ENCODE results near the gene ABCF2. TPM values are rescaled to one million over a fixed set of nuclear protein-coding genes. Genes with fewer than 3 reads are reported as not detected.

Gene ABCF2
- polyA plus RNA-seq, 1 donor (not counting 4 experiments of a cell fraction or from before 2014, with no cell fraction given) = 33.3 TPM

DNA sequence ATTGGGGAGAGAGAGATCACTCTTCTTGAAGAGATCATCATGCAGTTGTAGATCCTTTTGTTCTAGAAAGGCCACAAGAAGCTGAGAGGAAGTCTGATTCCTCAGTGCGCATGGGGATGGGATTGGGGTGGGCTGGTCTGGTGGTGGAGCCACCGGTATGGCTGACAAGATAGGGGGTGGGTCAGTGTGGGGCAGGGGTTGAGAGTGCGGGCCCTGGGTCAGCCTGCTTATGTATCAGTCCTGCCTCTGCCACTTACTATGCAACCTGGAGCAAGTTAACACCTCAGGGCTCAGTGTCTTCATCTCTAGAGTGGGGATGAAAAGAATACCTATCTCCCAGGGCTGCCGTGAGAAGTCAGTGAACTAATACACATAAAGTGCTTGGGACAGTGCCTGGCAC, 13.5 kb upstream of the ABCF2 start:
- FAIRE-seq = no peak
- Histone ChIP-seq H3K27ac (ENCODE audit: control insufficient read depth, insufficient read depth, low read length) (no peak overlapping the region), H3K36me3 (ENCODE audit: control insufficient read depth in 2 of 2, extremely low read depth in 1 of 2, insufficient read depth in 2 of 2, low read length in 2 of 2) (peaks cover 12 to 25% of the 10 kb centered on the region in 2 experiments)

DNA sequence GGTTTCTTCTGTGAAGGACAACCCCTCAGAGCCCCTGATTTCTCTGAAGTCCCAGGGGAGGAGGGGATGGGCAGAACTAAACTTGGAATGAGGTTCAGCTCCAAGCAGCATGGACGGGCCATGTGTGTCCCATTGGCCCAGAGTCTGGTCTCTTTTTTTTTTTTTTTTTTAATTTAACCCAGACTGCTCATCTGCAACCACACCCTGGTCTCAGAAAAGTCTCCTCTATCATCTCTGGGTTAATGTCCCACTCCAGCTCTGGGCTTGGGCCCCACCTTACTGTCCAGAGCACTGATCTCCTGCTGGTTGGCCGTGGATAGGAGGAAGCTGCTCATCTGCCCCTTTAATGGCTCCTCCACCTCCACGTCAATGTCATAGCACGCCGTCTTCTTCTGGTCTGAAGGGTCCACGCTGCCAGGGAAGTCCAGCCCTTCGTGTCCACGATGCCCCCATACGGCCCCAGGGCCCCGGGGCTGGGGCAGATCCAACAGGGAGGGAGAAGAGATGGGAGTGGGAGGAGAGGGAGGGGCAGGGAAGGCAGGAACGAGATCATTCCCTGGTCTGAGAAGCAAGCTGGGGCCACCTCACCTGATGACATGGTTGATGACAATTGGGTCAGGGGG, 12.9 kb upstream of the ABCF2 start:
- TF ChIP-seq, protein P1, sequence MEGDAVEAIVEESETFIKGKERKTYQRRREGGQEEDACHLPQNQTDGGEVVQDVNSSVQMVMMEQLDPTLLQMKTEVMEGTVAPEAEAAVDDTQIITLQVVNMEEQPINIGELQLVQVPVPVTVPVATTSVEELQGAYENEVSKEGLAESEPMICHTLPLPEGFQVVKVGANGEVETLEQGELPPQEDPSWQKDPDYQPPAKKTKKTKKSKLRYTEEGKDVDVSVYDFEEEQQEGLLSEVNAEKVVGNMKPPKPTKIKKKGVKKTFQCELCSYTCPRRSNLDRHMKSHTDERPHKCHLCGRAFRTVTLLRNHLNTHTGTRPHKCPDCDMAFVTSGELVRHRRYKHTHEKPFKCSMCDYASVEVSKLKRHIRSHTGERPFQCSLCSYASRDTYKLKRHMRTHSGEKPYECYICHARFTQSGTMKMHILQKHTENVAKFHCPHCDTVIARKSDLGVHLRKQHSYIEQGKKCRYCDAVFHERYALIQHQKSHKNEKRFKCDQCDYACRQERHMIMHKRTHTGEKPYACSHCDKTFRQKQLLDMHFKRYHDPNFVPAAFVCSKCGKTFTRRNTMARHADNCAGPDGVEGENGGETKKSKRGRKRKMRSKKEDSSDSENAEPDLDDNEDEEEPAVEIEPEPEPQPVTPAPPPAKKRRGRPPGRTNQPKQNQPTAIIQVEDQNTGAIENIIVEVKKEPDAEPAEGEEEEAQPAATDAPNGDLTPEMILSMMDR (optimal IDR thresholded peaks at IDR 0.05 in 1 of 3, IDR thresholded peaks at IDR 0.05 in 1 of 3, conservative IDR thresholded peaks at IDR 0.05 in 1 of 3; ENCODE audit: extremely low read depth in 1 of 3, insufficient read depth in 2 of 3, low read length in 3 of 3) = no peak
- TF ChIP-seq EZH2 (IDR thresholded peaks at IDR 0.05; ENCODE audit: low read length) = no peak
- Histone ChIP-seq H3K4me3 (ENCODE audit: control insufficient read depth in 2 of 3, extremely low read depth in 1 of 3, insufficient read depth in 2 of 3, low read depth in 1 of 3, low read length in 3 of 3) (no peak overlapping the region), H3K4me1 (ENCODE audit: control insufficient read depth, extremely low read depth, insufficient read depth, low read length) (no peaks in the 10 kb centered on the region), H3K9me3 (ENCODE audit: control insufficient read depth, low read depth, low read length) (no peaks in the 10 kb centered on the region), H3K9me1 (ENCODE audit: control insufficient read depth, extremely low read depth, insufficient read depth, low read length) (no peaks in the 10 kb centered on the region), H3K9ac (ENCODE audit: control insufficient read depth, extremely low read depth, insufficient read depth, low read length) (no peak overlapping the region), H3K4me2 (ENCODE audit: control insufficient read depth, extremely low read depth, insufficient read depth, low read depth, low read length) (no peak overlapping the region), H2AFZ (ENCODE audit: control insufficient read depth, low read length) (no peak overlapping the region), H3K27me3 (ENCODE audit: control insufficient read depth, extremely low read depth, insufficient read depth, low read length) (peaks cover 4% of the 10 kb centered on the region), H3K79me2 (ENCODE audit: control insufficient read depth, insufficient read depth, low read length) (peaks cover 21% of the 10 kb centered on the region), H3K27ac (ENCODE audit: control insufficient read depth, insufficient read depth, low read length) (no peak overlapping the region), H3K36me3 (ENCODE audit: control insufficient read depth in 2 of 2, extremely low read depth in 1 of 2, insufficient read depth in 2 of 2, low read length in 2 of 2) (peaks cover 14 to 29% of the 10 kb centered on the region in 2 experiments), H4K20me1 (ENCODE audit: control insufficient read depth, extremely low read depth, insufficient read depth, low read length) (peaks cover 5% of the 10 kb centered on the region)
- dilution Hi-C loops (cut with MboI; ENCODE audit: extremely low pct_ligation_motif_present, low sequenced_read_pairs) = no loop called here
- FAIRE-seq = no peak
- no peak for DNase-seq (ENCODE audit: low read depth, low spot score)

More for the DNA sequence above, 13.5 kb upstream of the ABCF2 start:
- H3K4me1 ChIP-seq (ENCODE audit: control insufficient read depth, extremely low read depth, insufficient read depth, low read length) = no peaks in the 10 kb centered on the region
- no peak overlapping the region for H3K4me2 ChIP-seq (ENCODE audit: control insufficient read depth, extremely low read depth, insufficient read depth, low read depth, low read length)
- peaks cover 10% of the 10 kb centered on the region for H3K27me3 ChIP-seq (ENCODE audit: control insufficient read depth, extremely low read depth, insufficient read depth, low read length)
- no peaks in the 10 kb centered on the region for H3K9me3 ChIP-seq (ENCODE audit: control insufficient read depth, low read depth, low read length)
- H3K4me3 ChIP-seq (ENCODE audit: control insufficient read depth in 2 of 3, extremely low read depth in 1 of 3, insufficient read depth in 2 of 3, low read depth in 1 of 3, low read length in 3 of 3) = no peak overlapping the region
- no peaks in the 10 kb centered on the region for H3K9me1 ChIP-seq (ENCODE audit: control insufficient read depth, extremely low read depth, insufficient read depth, low read length)
- TF ChIP-seq, protein P1 (optimal IDR thresholded peaks at IDR 0.05 in 1 of 3, IDR thresholded peaks at IDR 0.05 in 1 of 3, conservative IDR thresholded peaks at IDR 0.05 in 1 of 3; ENCODE audit: extremely low read depth in 1 of 3, insufficient read depth in 2 of 3, low read length in 3 of 3) = no peak
- TF ChIP-seq EZH2 (IDR thresholded peaks at IDR 0.05; ENCODE audit: low read length) = no peak
- H2AFZ ChIP-seq (ENCODE audit: control insufficient read depth, low read length) = no peak overlapping the region
- H3K79me2 ChIP-seq (ENCODE audit: control insufficient read depth, insufficient read depth, low read length) = peaks cover 15% of the 10 kb centered on the region
- H3K9ac ChIP-seq (ENCODE audit: control insufficient read depth, extremely low read depth, insufficient read depth, low read length) = no peak overlapping the region
- no peak for DNase-seq (ENCODE audit: low read depth, low spot score)
- H4K20me1 ChIP-seq (ENCODE audit: control insufficient read depth, extremely low read depth, insufficient read depth, low read length) = peaks cover 4% of the 10 kb centered on the region
- dilution Hi-C loops (cut with MboI; ENCODE audit: extremely low pct_ligation_motif_present, low sequenced_read_pairs) = no loop called here

Data from keratinocyte (primary cell).